ENCODE measurements around the gene METTL3. TPM values are rescaled to one million over a fixed set of nuclear protein-coding genes. Genes with fewer than 3 reads are reported as not detected.
A peak's percentile ranks its signal among the peaks of the same experiment; 100 is the strongest.

Gene METTL3
- total RNA-seq, 2 donors from 2014 or later, result 54.8 to 62.4 TPM

- Histone ChIP-seq H3K27ac (no peak overlapping the region), H3K27me3 (replicated peaks; ENCODE audit: insufficient read depth) (no peaks in the 10 kb centered on the region), H3K4me3 (no peak overlapping the region), H3K9me3 (no peaks in the 10 kb centered on the region), H3K36me3 (peaks cover 23% of the 10 kb centered on the region), H3K4me1 (ENCODE audit: control insufficient read depth in 1 of 2, low read depth in 2 of 2) (peaks cover 7 to 8% of the 10 kb centered on the region in 2 donors)
- DNase-seq (ENCODE audit: low spot score) (no peak), ATAC-seq (ENCODE audit: insufficient number of reproducible peaks, low FRiP score, low read depth) (no peak)
- TF ChIP-seq, protein P1, sequence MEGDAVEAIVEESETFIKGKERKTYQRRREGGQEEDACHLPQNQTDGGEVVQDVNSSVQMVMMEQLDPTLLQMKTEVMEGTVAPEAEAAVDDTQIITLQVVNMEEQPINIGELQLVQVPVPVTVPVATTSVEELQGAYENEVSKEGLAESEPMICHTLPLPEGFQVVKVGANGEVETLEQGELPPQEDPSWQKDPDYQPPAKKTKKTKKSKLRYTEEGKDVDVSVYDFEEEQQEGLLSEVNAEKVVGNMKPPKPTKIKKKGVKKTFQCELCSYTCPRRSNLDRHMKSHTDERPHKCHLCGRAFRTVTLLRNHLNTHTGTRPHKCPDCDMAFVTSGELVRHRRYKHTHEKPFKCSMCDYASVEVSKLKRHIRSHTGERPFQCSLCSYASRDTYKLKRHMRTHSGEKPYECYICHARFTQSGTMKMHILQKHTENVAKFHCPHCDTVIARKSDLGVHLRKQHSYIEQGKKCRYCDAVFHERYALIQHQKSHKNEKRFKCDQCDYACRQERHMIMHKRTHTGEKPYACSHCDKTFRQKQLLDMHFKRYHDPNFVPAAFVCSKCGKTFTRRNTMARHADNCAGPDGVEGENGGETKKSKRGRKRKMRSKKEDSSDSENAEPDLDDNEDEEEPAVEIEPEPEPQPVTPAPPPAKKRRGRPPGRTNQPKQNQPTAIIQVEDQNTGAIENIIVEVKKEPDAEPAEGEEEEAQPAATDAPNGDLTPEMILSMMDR (IDR thresholded peaks at IDR 0.05), result no peak
Observed at GRCh38 chr14:21505012-21505553, 6.1 kb downstream of the METTL3 start.

DNA sequence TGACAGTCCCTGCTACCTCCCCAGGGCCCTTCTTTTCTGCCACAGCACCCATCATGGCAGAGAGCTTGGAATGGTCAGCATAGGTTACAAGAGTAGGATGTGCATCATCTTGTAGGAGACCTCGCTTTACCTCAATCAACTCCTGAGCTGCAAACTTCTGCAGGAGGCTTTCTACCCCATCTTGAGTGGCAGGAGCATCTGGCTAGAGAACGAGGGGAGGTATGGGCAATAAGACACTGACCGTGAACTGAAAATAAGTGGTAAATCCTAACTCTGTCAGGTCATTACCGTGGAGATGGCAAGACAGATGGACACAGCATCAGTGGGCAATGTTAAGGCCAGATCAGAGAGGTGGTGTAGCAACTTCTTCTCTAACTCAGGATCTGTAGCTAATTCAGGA, 7.8 kb downstream of the METTL3 start:
- TF ChIP-seq, protein P1 (IDR thresholded peaks at IDR 0.05), result no peak
- no peaks in the 10 kb centered on the region for H3K4me1 ChIP-seq (ENCODE audit: control insufficient read depth in 1 of 2, low read depth in 2 of 2)
- H3K4me3 ChIP-seq, result no peak overlapping the region
- ATAC-seq (ENCODE audit: insufficient number of reproducible peaks, low FRiP score, low read depth) (peak; percentile 12), DNase-seq (ENCODE audit: low spot score) (no peak)
- no peaks in the 10 kb centered on the region for H3K27me3 ChIP-seq (replicated peaks; ENCODE audit: insufficient read depth)
- no peak overlapping the region for H3K27ac ChIP-seq
- peaks cover 23% of the 10 kb centered on the region for H3K36me3 ChIP-seq
- H3K9me3 ChIP-seq, result no peaks in the 10 kb centered on the region

DNA sequence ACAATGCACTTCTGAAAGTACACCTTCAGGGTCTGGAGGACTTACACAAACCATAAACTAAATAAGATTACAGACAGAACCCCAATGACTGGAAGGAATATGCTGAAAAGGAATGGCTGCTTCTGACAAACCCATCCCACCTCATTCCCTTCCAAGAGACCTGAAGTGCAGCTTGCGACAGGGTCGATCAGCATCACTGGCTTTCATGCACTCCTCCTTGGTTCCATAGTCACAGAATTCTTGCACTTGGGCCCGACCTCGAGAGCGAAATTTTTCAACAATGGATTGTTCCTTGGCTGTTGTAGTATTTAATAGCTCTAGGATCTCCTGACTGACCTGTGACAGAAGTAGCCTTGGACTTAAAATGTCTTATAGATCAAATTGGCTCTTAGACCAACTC, 9.6 kb downstream of the METTL3 start:
- Histone ChIP-seq H3K4me1 (ENCODE audit: control insufficient read depth in 1 of 2, low read depth in 2 of 2) (no peaks in the 10 kb centered on the region), H3K4me3 (no peak overlapping the region), H3K27me3 (replicated peaks; ENCODE audit: insufficient read depth) (no peaks in the 10 kb centered on the region), H3K36me3 (peaks cover 27% of the 10 kb centered on the region), H3K27ac (no peak overlapping the region), H3K9me3 (no peaks in the 10 kb centered on the region)
- ATAC-seq (ENCODE audit: insufficient number of reproducible peaks, low FRiP score, low read depth) (no peak), DNase-seq (ENCODE audit: low spot score) (no peak)
- TF ChIP-seq, protein P1 (IDR thresholded peaks at IDR 0.05), result no peak

GRCh38 chr14:21498540-21499526, 12.3 kb downstream of the METTL3 start:
- ATAC-seq (ENCODE audit: insufficient number of reproducible peaks, low FRiP score, low read depth), result no peak
- peaks cover 46% of the 10 kb centered on the region for H3K36me3 ChIP-seq
- H3K4me1 ChIP-seq (ENCODE audit: control insufficient read depth in 1 of 2, low read depth in 2 of 2), result no peaks in the 10 kb centered on the region
- H3K4me3 ChIP-seq, result no peak overlapping the region
- H3K27ac ChIP-seq, result no peak overlapping the region
- TF ChIP-seq, protein P1 (IDR thresholded peaks at IDR 0.05), result peak; percentile 45
- no peaks in the 10 kb centered on the region for H3K27me3 ChIP-seq (replicated peaks; ENCODE audit: insufficient read depth)
- DNase-seq (ENCODE audit: low spot score), result no peak
- H3K9me3 ChIP-seq, result no peaks in the 10 kb centered on the region

DNA sequence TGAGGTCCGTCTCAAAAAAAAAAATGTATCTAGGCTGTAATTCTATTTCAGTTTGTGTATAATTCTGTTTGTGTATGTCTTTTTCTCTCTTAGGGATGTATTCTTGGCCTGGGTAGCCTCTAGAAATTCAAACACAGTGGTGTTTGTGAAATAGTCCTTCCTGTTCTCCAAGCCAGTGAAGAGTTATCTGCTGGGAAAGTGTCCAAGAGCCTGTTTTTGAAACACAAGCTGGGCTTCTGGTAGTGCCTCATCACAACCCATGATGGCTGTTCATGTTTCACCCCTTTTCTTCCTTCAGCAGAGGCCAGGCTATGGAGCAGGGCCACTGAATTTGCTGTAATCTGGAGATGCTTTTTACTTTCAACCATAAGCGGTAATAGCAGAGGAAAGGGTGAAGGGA, 14.7 kb downstream of the METTL3 start:
- Histone ChIP-seq H3K9me3 (no peaks in the 10 kb centered on the region), H3K4me1 (ENCODE audit: control insufficient read depth in 1 of 2, low read depth in 2 of 2) (no peaks in the 10 kb centered on the region), H3K4me3 (no peak overlapping the region), H3K27me3 (replicated peaks; ENCODE audit: insufficient read depth) (no peaks in the 10 kb centered on the region), H3K36me3 (peaks cover 45% of the 10 kb centered on the region), H3K27ac (no peak overlapping the region)
- DNase-seq (ENCODE audit: low spot score) (no peak), ATAC-seq (ENCODE audit: insufficient number of reproducible peaks, low FRiP score, low read depth) (no peak)
- TF ChIP-seq, protein P1 (IDR thresholded peaks at IDR 0.05), result no peak

All from thoracic aorta (tissue), 2 donors.